K562 (cell line): ENCODE measurements around the gene CKM. TPM values are rescaled to one million over a fixed set of nuclear protein-coding genes. Genes with fewer than 3 reads are reported as not detected.
A peak's percentile ranks its signal among the peaks of the same experiment; 100 is the strongest.

ENCODE experiments used
- ATAC-seq: fragments of 200-7000 bp; cut with Tn5 transposase; 3 replicates; pipeline ENCODE4 v1.9.1; 2020; ENCODE audit warnings: moderate library complexity
- BruUV-seq: library from RNA; stranded (reverse); fragments of 400-500 nt; replicated peaks from 2 replicates; lab custom pipeline; 2021; lab: Mats Ljungman, UMichigan
- CTCF ChIA-PET: fragments of 300-600 bp; formaldehyde crosslinking; extraction: SDS; loops from one replicate; lab custom pipeline; 2021; ENCODE audit warnings: low intra/inter-chr PET ratio; lab: Yijun Ruan, JAX
- POLR2A ChIA-PET: fragments of 300-600, 350-650 bp; sonication (Branson Sonifier 250); formaldehyde crosslinking; extraction: SDS; loops from one replicate; lab custom pipeline; 2021; ENCODE audit warnings: antibody characterized with exemption, inconsistent platforms; lab: Yijun Ruan, JAX
- DNase-seq, 4 experiments: peaks; one replicate each; pipeline versions ENCODE4 v3.0.0 to v3.0.0-alpha.2; 2011 to 2018; ENCODE audit warnings: low spot score in 3 of 4, mixed read lengths in 3 of 4; ENCODE audit errors: extremely low read depth in 1 of 4
- FAIRE-seq: peaks from 2 replicates; lab custom pipeline; 2011; peaks lifted over from hg19 to GRCh38; lab: Jason Lieb, UNC
- H2AFZ ChIP-seq: 2 replicates; pipeline ENCODE4 v1.6.0; 2011; ENCODE audit warnings: low read depth, low read length, control low read depth, inconsistent platforms
- H3K27ac ChIP-seq: fragments of 200-600 bp; 3 replicates; pipeline ENCODE4 v1.8.0; 2011; ENCODE audit warnings: low read depth, mild to moderate bottlenecking, control low read depth, inconsistent platforms, low read length, moderate library complexity, mixed read lengths; ENCODE audit errors: extremely low read depth
- H3K27me3 ChIP-seq, 2 experiments: fragments of 300-600 bp in 1 of 2; 2 replicates in 1 of 2; 3 replicates in 1 of 2; pipeline versions ENCODE4 v1.6.0 to v1.8.0; 2011; ENCODE audit warnings: inconsistent platforms in 2 of 2, low read length in 2 of 2, mild to moderate bottlenecking in 1 of 2, mixed read lengths in 1 of 2, moderate library complexity in 1 of 2; ENCODE audit not compliant: control insufficient read depth in 2 of 2, insufficient read depth in 2 of 2
- H3K36me3 ChIP-seq: fragments of 300-600 bp; 3 replicates; pipeline ENCODE4 v1.8.0; 2011; ENCODE audit warnings: mild to moderate bottlenecking, low read length, inconsistent platforms; ENCODE audit not compliant: control insufficient read depth, insufficient read depth
- H3K4me1 ChIP-seq, 2 experiments: fragments of 200-600 bp in 1 of 2; replicated peaks in 1 of 2; 2 replicates in 1 of 2; 3 replicates in 1 of 2; pipeline versions ENCODE4 v1.5.1 to v1.8.0; 2011; ENCODE audit warnings: inconsistent platforms in 2 of 2, low read length in 2 of 2, mild to moderate bottlenecking in 1 of 2, mixed read lengths in 1 of 2, moderate library complexity in 1 of 2; ENCODE audit not compliant: control insufficient read depth in 2 of 2, insufficient read depth in 2 of 2
- H3K4me2 ChIP-seq: 2 replicates; pipeline ENCODE4 v1.6.1; 2011; ENCODE audit warnings: low read length, control low read depth, inconsistent platforms, mixed read lengths; ENCODE audit not compliant: insufficient read depth
- H3K4me3 ChIP-seq: fragments of 200-600 bp; sonication (generic), shearing (Covaris generic); 2 replicates; pipeline ENCODE4 v1.5.1; 2016; ENCODE audit warnings: control low read depth, inconsistent platforms
- H3K79me2 ChIP-seq: fragments of 200-600 bp; 3 replicates; pipeline ENCODE4 v1.8.0; 2011; ENCODE audit warnings: low read length, inconsistent platforms; ENCODE audit not compliant: control insufficient read depth, insufficient read depth
- H3K9ac ChIP-seq, 2 experiments: 2 replicates each; pipeline versions ENCODE4 v1.6.0 to v1.6.1; 2011; ENCODE audit warnings: low read depth in 2 of 2, low read length in 2 of 2, control low read depth in 1 of 2, inconsistent platforms in 1 of 2, mild to moderate bottlenecking in 1 of 2, mixed read lengths in 1 of 2; ENCODE audit not compliant: insufficient read depth in 1 of 2
- H3K9me1 ChIP-seq: one replicate; pipeline ENCODE4 v1.6.0; 2011; ENCODE audit warnings: inconsistent platforms, mild to moderate bottlenecking, low read length, moderate library complexity; ENCODE audit not compliant: control insufficient read depth, insufficient read depth
- H3K9me3 ChIP-seq: replicated peaks from 2 replicates; pipeline ENCODE4 v1.5.1; 2011; ENCODE audit warnings: low read depth, low read length, inconsistent platforms; ENCODE audit not compliant: control insufficient read depth, insufficient read depth
- H4K20me1 ChIP-seq: replicated peaks from 2 replicates; pipeline ENCODE4 v1.6.1; 2011; ENCODE audit warnings: low read length, inconsistent platforms, mixed read lengths; ENCODE audit not compliant: control insufficient read depth, insufficient read depth
- CXXC5 ChIP-seq: fragments of 250-450 bp; sonication (Bioruptor Pico); IDR thresholded peaks from 2 replicates; pipeline ENCODE4 v1.8.0; 2022; ENCODE audit warnings: inconsistent platforms, mild to moderate bottlenecking, moderate library complexity
- ELF1 ChIP-seq: fragments of 200-800 bp; sonication (Bioruptor generic); IDR thresholded peaks from 2 replicates; pipeline ENCODE4 v1.6.1; 2016; ENCODE audit warnings: missing genetic modification characterization, missing compliant biosample characterization
- ELF4 ChIP-seq: fragments of 450-650 bp; formaldehyde crosslinking; IDR thresholded peaks from 2 replicates; pipeline ENCODE4 v1.4.0; 2022; ENCODE audit warnings: missing genetic modification characterization
- FOXA1 ChIP-seq: fragments of 450-650 bp; IDR thresholded peaks from 2 replicates; pipeline ENCODE4 v1.6.1; 2016; ENCODE audit warnings: mild to moderate bottlenecking, borderline replicate concordance
- GABPA ChIP-seq: fragments of 200-800 bp; sonication (Bioruptor generic); conservative IDR thresholded peaks from 2 replicates; pipeline ENCODE4 v1.6.1; 2016; ENCODE audit warnings: low read depth, missing genetic modification characterization, missing compliant biosample characterization
- HNRNPH1 ChIP-seq: fragments of 200-400 bp; formaldehyde crosslinking; optimal IDR thresholded peaks from 2 replicates; pipeline ENCODE3; 2017; ENCODE audit warnings: low read depth, mild to moderate bottlenecking, low read length, moderate library complexity
- PCBP2 ChIP-seq: fragments of 200-400 bp; formaldehyde crosslinking; IDR thresholded peaks from 2 replicates; pipeline ENCODE4 v1.6.1; 2018; ENCODE audit warnings: low read length, low read depth, mild to moderate bottlenecking, moderate library complexity; ENCODE audit not compliant: poor library complexity, severe bottlenecking
- RNF2 ChIP-seq: sonication (generic); IDR thresholded peaks from 2 replicates; pipeline ENCODE4 v1.6.1; 2016
- TBP ChIP-seq: optimal IDR thresholded peaks from 2 replicates; pipeline ENCODE3; 2011; ENCODE audit warnings: low read depth, low read length, improper control_type of control experiment
- ZNF280A ChIP-seq: fragments of 450-650 bp; IDR thresholded peaks from 2 replicates; pipeline ENCODE4 v1.6.1; 2018; ENCODE audit warnings: mild to moderate bottlenecking, low read depth; ENCODE audit not compliant: partially characterized antibody
- WGBS: fragments of 100-300 bp; shearing (Covaris generic); methylation state at CpG from one replicate; pipeline ENCODE4 v1.1.6; 2016; ENCODE audit warnings: low coverage, mixed read lengths; ENCODE audit not compliant: insufficient coverage; ENCODE audit errors: missing lambda C conversion rate; 5-methylcytosine and 5-hydroxymethylcytosine counted together
- in situ Hi-C: fragments of 300-500 bp; cut with MboI; formaldehyde crosslinking; loops from 4 replicates; pipeline ENCODE4 v1.15.0; 2018; ENCODE audit warnings: inconsistent platforms, mixed read lengths
- intact Hi-C: fragments of 100-400 bp; cut with micrococcal nuclease; formaldehyde crosslinking; loops from 2 replicates; pipeline ENCODE4 v1.14.2; 2022
- polyA plus RNA-seq, 8 experiments: library from polyadenylated mRNA; depleted of rRNA in 4 of 8; stranded (reverse) in 5 of 8; unstranded in 3 of 8; fragments of >200 nt; fragmentation: Nextera tagmentation in 2 of 8; fragmentation: Illumina TruSeq in 1 of 8; extraction: Ambion mirVana in 2 of 8; extraction: Trizol in 1 of 8; gene quantifications; 2 replicates each; pipeline versions ENCODE4 v1.2.1 to v1.2.3, GENCODE V29; 2011 to 2014; ENCODE audit warnings: inconsistent platforms in 1 of 8, missing spikeins in 1 of 8
- total RNA-seq, 7 experiments: library from RNA; depleted of rRNA in 6 of 7; stranded (reverse); fragments of >200 nt in 6 of 7; fragmentation: Illumina TruSeq in 2 of 7; extraction: Trizol in 2 of 7; gene quantifications; 2 replicates each; pipeline versions ENCODE4 v1.2.1 to v1.2.3, GENCODE V29; 2011 to 2021; ENCODE audit warnings: low replicate concordance in 1 of 7

CKM gene
- total and polyA plus RNA-seq, 9 of the 15 experiments (the other 6 are each of a cell fraction or from before 2014, with no cell fraction given), result 0.06 to 0.17 (median 0.09) TPM; not detected in 4

- peak overlapping the region; percentile 28 for H3K4me2 ChIP-seq
- ChIA-PET POLR2A (interaction anchor here (1.2 to 1.3 kb wide), 2 partner anchors 14 to 15 kb away, joined by 3 read pairs; no protein-coding TSS in a partner anchor), CTCF (interaction anchor here (0.7 kb wide), 1 partner anchor 188 kb away, joined by 4 read pairs; no protein-coding TSS in a partner anchor)
- FAIRE-seq (no peak), ATAC-seq (no peak), DNase-seq (no peak)
- BruUV-seq, result no TSS peak
- in situ Hi-C loops (no loop called here), intact Hi-C loops (no loop called here)
- no peaks in the 10 kb centered on the region for H3K9me3 ChIP-seq
- H2AFZ ChIP-seq, result no peak overlapping the region
- H4K20me1 ChIP-seq, result no peaks in the 10 kb centered on the region
- H3K9ac ChIP-seq, result peak overlapping the region in 1 of 2 experiments; percentile 68; a peak in 2 of 4 replicates
- H3K27ac ChIP-seq, result peak overlapping the region; percentile 41; the same call in 1 of the 3 replicates
- peaks cover 40% of the 10 kb centered on the region; the same call in 2 of the 3 replicates for H3K36me3 ChIP-seq
- no peaks in the 10 kb centered on the region for H3K79me2 ChIP-seq
- peaks cover 17 to 27% of the 10 kb centered on the region in 2 experiments; a peak in 4 of 5 replicates for H3K4me1 ChIP-seq
- H3K9me1 ChIP-seq, result no peaks in the 10 kb centered on the region
- WGBS, result 48% methylated on average over 13 of the region's 14 CpGs
- TF ChIP-seq FOXA1, result no peak
- TF ChIP-seq TBP, result peak; percentile 14
- TF ChIP-seq PCBP2, result no peak
- no peak for TF ChIP-seq ZNF280A
- 0 out of 2 replicates have a peak, but pooled peaks have one; percentile 11 for TF ChIP-seq ELF1 (tag)
- no peak for TF ChIP-seq RNF2
- 0 out of 2 replicates have a peak, but pooled peaks have one; percentile 11 for TF ChIP-seq ELF4 (CRISPR knock-in tag)
- TF ChIP-seq GABPA (tag), result 0 out of 2 replicates have a peak, but pooled peaks have one; percentile 6
- TF ChIP-seq CXXC5, result 0 out of 2 replicates have a peak, but pooled peaks have one; percentile 3
- TF ChIP-seq HNRNPH1, result no peak
- H3K27me3 ChIP-seq, result no peaks in the 10 kb centered on the region
- no peak overlapping the region for H3K4me3 ChIP-seq
Observed at GRCh38 chr19:45273521-45273855, 49.2 kb downstream of the CKM start.
